ENCODE data around the gene DNASE2. TPM values are rescaled to one million over a fixed set of nuclear protein-coding genes. Genes with fewer than 3 reads are reported as not detected.

The DNASE2 gene
- polyA plus RNA-seq, 2 donors = 7.8 to 15.9 TPM

Other genes with a start within 250 kb of the DNASE2 start
- gene MAN2B1, start 214.7 kb downstream of the DNASE2 start, polyA plus RNA-seq = 10 to 100 TPM; 22.6 to 26.6 TPM
- 10 to 100 TPM in 1 of 2 donors, 1 to 10 TPM in 1; 8.9 to 14.4 TPM for gene WDR83, start 214.6 kb downstream of the DNASE2 start, polyA plus RNA-seq
- gene DHPS, start 199.6 kb downstream of the DNASE2 start, polyA plus RNA-seq = 10 to 100 TPM; 45.5 to 51.3 TPM
- gene GNG14, start 193.5 kb downstream of the DNASE2 start, polyA plus RNA-seq = not detected
- gene FBXW9, start 184.8 kb downstream of the DNASE2 start, polyA plus RNA-seq = 10 to 100 TPM in 1 of 2 donors, 1 to 10 TPM in 1; 5.0 to 12.3 TPM
- gene TNPO2, start 157.5 kb downstream of the DNASE2 start, polyA plus RNA-seq = 10 to 100 TPM; 29.7 to 37.2 TPM
- 100 to 1,000 TPM; 212 to 215 TPM for gene TRIR, start 146.8 kb downstream of the DNASE2 start, polyA plus RNA-seq
- gene GET3, start 144.0 kb downstream of the DNASE2 start, polyA plus RNA-seq = 10 to 100 TPM; 46.2 to 74.1 TPM
- gene BEST2, start 129.7 kb downstream of the DNASE2 start, polyA plus RNA-seq = under 1 TPM; 0.06 TPM
- 100 to 1,000 TPM in 1 of 2 donors, 10 to 100 TPM in 1; 47.9 to 103 TPM for gene HOOK2, start 105.9 kb downstream of the DNASE2 start, polyA plus RNA-seq
- 100 to 1,000 TPM; 175 to 339 TPM for gene JUNB, start 90.0 kb downstream of the DNASE2 start, polyA plus RNA-seq
- 100 to 1,000 TPM; 157 to 323 TPM for gene PRDX2, start 79.6 kb downstream of the DNASE2 start, polyA plus RNA-seq
- gene THSD8, start 79.4 kb downstream of the DNASE2 start, polyA plus RNA-seq = 1 to 10 TPM; 2.8 to 8.4 TPM
- gene RNASEH2A, start 74.9 kb downstream of the DNASE2 start, polyA plus RNA-seq = 10 to 100 TPM in 1 of 2 donors, 1 to 10 TPM in 1; 6.9 to 20.8 TPM
- not detected for gene RTBDN, start 46.9 kb downstream of the DNASE2 start, polyA plus RNA-seq
- under 1 TPM; 0.18 to 0.22 TPM for gene MAST1, start 42.9 kb downstream of the DNASE2 start, polyA plus RNA-seq
- gene KLF1, start 5.8 kb upstream of the DNASE2 start, polyA plus RNA-seq = not detected
- 10 to 100 TPM; 14.3 to 21.0 TPM for gene GCDH, start 9.7 kb upstream of the DNASE2 start, polyA plus RNA-seq
- gene SYCE2, start 37.8 kb upstream of the DNASE2 start, polyA plus RNA-seq = under 1 TPM; 0.20 to 0.59 TPM
- 10 to 100 TPM; 29.1 to 49.3 TPM for gene FARSA, start 52.3 kb upstream of the DNASE2 start, polyA plus RNA-seq
- gene CALR, start 57.2 kb upstream of the DNASE2 start, polyA plus RNA-seq = 100 to 1,000 TPM; 173 to 361 TPM
- gene RAD23A, start 64.4 kb upstream of the DNASE2 start, polyA plus RNA-seq = 10 to 100 TPM; 73.9 to 81.0 TPM
- gene GADD45GIP1, start 75.8 kb upstream of the DNASE2 start, polyA plus RNA-seq = 10 to 100 TPM; 53.7 to 57.0 TPM
- gene DAND5, start 88.1 kb upstream of the DNASE2 start, polyA plus RNA-seq = not detected
- 10 to 100 TPM; 26.9 to 38.5 TPM for gene NFIX, start 114.0 kb upstream of the DNASE2 start, polyA plus RNA-seq
- 1 to 10 TPM; 1.5 to 1.9 TPM for gene LYL1, start 221.4 kb upstream of the DNASE2 start, polyA plus RNA-seq
- 10 to 100 TPM; 34.0 to 59.5 TPM for gene TRMT1, start 235.3 kb upstream of the DNASE2 start, polyA plus RNA-seq
- gene NACC1, start 236.8 kb upstream of the DNASE2 start, polyA plus RNA-seq = 10 to 100 TPM; 19.5 to 39.4 TPM

Measured in esophagus (tissue), 2 donors.